GM12865 (cell line): ENCODE data around the gene SLC26A2.

Experiments used
- DNase-seq: peaks from one replicate; pipeline ENCODE4 v3.0.0; 2010; ENCODE audit warnings: low read depth
- H3K4me3 ChIP-seq: 2 replicates; pipeline ENCODE4 v1.5.1; 2011; ENCODE audit warnings: mild to moderate bottlenecking, low read depth, low read length, control low read depth
- CTCF ChIP-seq: IDR thresholded peaks from 2 replicates; pipeline ENCODE4 v1.5.1; 2011; ENCODE audit warnings: low read length, control low read depth, low read depth, inconsistent platforms; ENCODE audit not compliant: insufficient read depth; ENCODE audit errors: missing control alignments

The SLC26A2 gene

GRCh38 chr5:150035139-150035895 is 74.8 kb downstream of the SLC26A2 start:
- peak; percentile 51 for DNase-seq

GRCh38 chr5:150036513-150036912 is 76.0 kb downstream of the SLC26A2 start:
- no peak for TF ChIP-seq CTCF
- no peak overlapping the region for H3K4me3 ChIP-seq
- DNase-seq: no peak

More at GRCh38 chr5:150035139-150035895, 74.8 kb downstream of the SLC26A2 start:
- H3K4me3 ChIP-seq: no peak overlapping the region
- TF ChIP-seq CTCF: no peak
